Measurements from ENCODE around the gene RHEB.

RHEB gene

DNA sequence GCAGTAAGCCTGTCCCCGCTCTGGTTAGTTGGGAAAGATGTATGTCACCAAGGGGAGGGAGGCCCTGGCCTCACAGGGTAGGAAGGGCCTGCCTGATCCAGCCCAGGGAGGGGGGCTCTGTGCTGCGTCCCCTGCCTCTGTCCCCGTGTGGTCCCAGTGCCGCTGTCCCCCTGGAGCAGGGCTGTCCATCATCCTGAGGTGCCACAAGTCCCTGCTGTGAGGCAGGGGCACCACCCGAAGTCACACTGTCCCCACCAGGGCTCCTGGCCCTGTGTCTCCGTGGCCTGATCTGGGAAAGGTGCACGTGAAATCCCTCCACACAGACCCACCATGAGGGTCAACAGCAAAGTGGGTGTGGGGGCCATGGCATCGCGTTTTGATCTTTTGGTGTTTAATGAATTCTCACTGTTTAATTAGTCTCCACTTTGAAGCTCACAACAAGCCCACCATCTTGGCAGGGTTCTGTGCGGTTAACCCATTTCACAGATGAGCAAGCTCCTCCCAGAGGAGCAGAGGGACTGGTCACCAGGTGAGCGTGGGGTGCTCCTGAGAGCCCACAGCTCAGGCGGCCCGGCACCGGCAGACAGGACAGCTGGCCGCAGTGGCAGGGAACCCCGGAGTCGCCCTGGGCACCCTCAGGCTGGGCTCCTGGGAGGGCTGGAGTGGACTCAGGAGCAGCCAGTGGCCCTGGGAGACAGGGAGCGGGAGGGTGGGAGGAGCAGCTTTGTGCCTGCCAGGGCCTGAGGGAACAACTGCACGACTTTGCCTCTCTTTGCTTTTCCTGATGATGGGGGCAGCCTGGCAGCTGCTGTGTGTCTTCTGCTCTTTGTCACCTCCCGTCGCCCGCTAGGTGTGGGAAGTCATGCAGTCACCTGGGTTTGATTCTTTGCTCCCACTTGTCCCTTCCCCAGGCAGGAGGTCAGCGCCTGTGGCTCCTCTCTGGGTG, 67.8 kb downstream of the RHEB start:
- Histone ChIP-seq H2AFZ (ENCODE audit: low read depth, low read length) (no peak overlapping the region), H3K4me2 (ENCODE audit: low read length) (no peak overlapping the region), H4K20me1 (ENCODE audit: insufficient read depth, low read length) (no peaks in the 10 kb centered on the region), H3K27me3 (ENCODE audit: low read depth, low read length) (peaks cover 32% of the 10 kb centered on the region), H3K9ac (ENCODE audit: low read length) (no peak overlapping the region), H3K4me1 (ENCODE audit: low read length) (no peaks in the 10 kb centered on the region), H3K36me3 (replicated peaks; ENCODE audit: low read depth, low read length) (no peaks in the 10 kb centered on the region), H3K4me3 (ENCODE audit: low read length) (no peak overlapping the region), H3K27ac (ENCODE audit: low read length) (no peak overlapping the region), H3K79me2 (ENCODE audit: low read length) (no peaks in the 10 kb centered on the region), H3K9me3 (ENCODE audit: insufficient read depth, low read length) (no peaks in the 10 kb centered on the region)
- TF ChIP-seq, protein P1, sequence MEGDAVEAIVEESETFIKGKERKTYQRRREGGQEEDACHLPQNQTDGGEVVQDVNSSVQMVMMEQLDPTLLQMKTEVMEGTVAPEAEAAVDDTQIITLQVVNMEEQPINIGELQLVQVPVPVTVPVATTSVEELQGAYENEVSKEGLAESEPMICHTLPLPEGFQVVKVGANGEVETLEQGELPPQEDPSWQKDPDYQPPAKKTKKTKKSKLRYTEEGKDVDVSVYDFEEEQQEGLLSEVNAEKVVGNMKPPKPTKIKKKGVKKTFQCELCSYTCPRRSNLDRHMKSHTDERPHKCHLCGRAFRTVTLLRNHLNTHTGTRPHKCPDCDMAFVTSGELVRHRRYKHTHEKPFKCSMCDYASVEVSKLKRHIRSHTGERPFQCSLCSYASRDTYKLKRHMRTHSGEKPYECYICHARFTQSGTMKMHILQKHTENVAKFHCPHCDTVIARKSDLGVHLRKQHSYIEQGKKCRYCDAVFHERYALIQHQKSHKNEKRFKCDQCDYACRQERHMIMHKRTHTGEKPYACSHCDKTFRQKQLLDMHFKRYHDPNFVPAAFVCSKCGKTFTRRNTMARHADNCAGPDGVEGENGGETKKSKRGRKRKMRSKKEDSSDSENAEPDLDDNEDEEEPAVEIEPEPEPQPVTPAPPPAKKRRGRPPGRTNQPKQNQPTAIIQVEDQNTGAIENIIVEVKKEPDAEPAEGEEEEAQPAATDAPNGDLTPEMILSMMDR (IDR thresholded peaks at IDR 0.05; ENCODE audit: low read depth, low read length), result no peak
- TF ChIP-seq EZH2phosphoT487 (IDR thresholded peaks at IDR 0.05; ENCODE audit: low read depth), result no peak

GRCh38 chr7:151451156-151451555, 68.5 kb downstream of the RHEB start:
- Histone ChIP-seq H3K36me3 (replicated peaks; ENCODE audit: low read depth, low read length) (no peaks in the 10 kb centered on the region), H3K9me3 (ENCODE audit: insufficient read depth, low read length) (no peaks in the 10 kb centered on the region), H4K20me1 (ENCODE audit: insufficient read depth, low read length) (no peaks in the 10 kb centered on the region), H3K27me3 (ENCODE audit: low read depth, low read length) (peaks cover 31% of the 10 kb centered on the region), H3K27ac (ENCODE audit: low read length) (no peak overlapping the region), H2AFZ (ENCODE audit: low read depth, low read length) (no peak overlapping the region), H3K9ac (ENCODE audit: low read length) (no peak overlapping the region), H3K4me3 (ENCODE audit: low read length) (no peak overlapping the region), H3K79me2 (ENCODE audit: low read length) (no peaks in the 10 kb centered on the region), H3K4me1 (ENCODE audit: low read length) (no peaks in the 10 kb centered on the region), H3K4me2 (ENCODE audit: low read length) (no peak overlapping the region)
- TF ChIP-seq, protein P1 (IDR thresholded peaks at IDR 0.05; ENCODE audit: low read depth, low read length), result no peak
- TF ChIP-seq EZH2phosphoT487 (IDR thresholded peaks at IDR 0.05; ENCODE audit: low read depth), result no peak

- no peaks in the 10 kb centered on the region for H3K4me1 ChIP-seq (ENCODE audit: low read length)
- no peaks in the 10 kb centered on the region for H3K9me3 ChIP-seq (ENCODE audit: insufficient read depth, low read length)
- no peak overlapping the region for H2AFZ ChIP-seq (ENCODE audit: low read depth, low read length)
- H3K27ac ChIP-seq (ENCODE audit: low read length), result no peak overlapping the region
- H3K9ac ChIP-seq (ENCODE audit: low read length), result no peak overlapping the region
- no peaks in the 10 kb centered on the region for H3K79me2 ChIP-seq (ENCODE audit: low read length)
- TF ChIP-seq EZH2phosphoT487 (IDR thresholded peaks at IDR 0.05; ENCODE audit: low read depth), result no peak
- TF ChIP-seq, protein P1 (IDR thresholded peaks at IDR 0.05; ENCODE audit: low read depth, low read length), result no peak
- H3K27me3 ChIP-seq (ENCODE audit: low read depth, low read length), result peaks cover 38% of the 10 kb centered on the region
- H3K36me3 ChIP-seq (replicated peaks; ENCODE audit: low read depth, low read length), result no peaks in the 10 kb centered on the region
- H4K20me1 ChIP-seq (ENCODE audit: insufficient read depth, low read length), result no peaks in the 10 kb centered on the region
- H3K4me2 ChIP-seq (ENCODE audit: low read length), result no peak overlapping the region
- no peak overlapping the region for H3K4me3 ChIP-seq (ENCODE audit: low read length)
Measured at GRCh38 chr7:151449990-151450389, 69.7 kb downstream of the RHEB start.
